Stimulated activated CD8-positive, alpha-beta memory T cell treated with anti-CD3 and anti-CD28 coated beads, Interleukin-4, amount 100 ng/mL, for 4 hours (primary cell): Measurements from ENCODE around the gene KRTAP4-9.
"Not testable (repeated sequence)": the region's sequence is repeated elsewhere in the genome, so short reads cannot be mapped to it uniquely, and the experiment has no call there.

Experiments
- DNase-seq, 2 donors: peaks; one replicate each; pipeline ENCODE4 v3.0.0-alpha.2; 2020; ENCODE audit warnings: low read depth in 2 of 2, low spot score in 1 of 2

The KRTAP4-9 gene

GRCh38 chr17:41096055-41096454 lies 9.1 kb upstream of the KRTAP4-9 start:
- DNase-seq = no peak

DNA sequence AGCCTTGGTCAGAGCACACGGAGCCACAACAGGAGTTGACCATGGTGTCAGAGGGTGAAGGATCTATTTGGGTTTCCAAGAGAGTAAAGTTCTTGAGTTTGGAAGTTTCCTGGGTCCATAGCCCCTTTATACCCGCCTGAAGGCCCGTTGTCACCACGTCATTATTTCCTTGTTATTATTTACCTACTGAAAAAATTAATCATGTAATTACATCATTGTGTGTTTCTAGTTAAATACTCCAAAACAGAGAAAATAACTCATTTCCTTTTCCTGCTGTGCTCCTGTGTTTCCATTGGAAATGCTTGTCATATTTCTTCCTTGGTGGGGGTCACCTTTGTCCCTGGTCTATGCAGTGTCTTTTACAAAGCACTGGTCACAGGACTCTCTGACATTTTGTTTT lies 7.1 kb upstream of the KRTAP4-9 start, which contains the start of gene KRTAP4-8:
TSS of gene KRTAP4-8 (minus strand) at position 101 of the 400 bp plus-strand sequence. CDS start at position 43, 58 bp downstream.
- no peak for DNase-seq

DNA sequence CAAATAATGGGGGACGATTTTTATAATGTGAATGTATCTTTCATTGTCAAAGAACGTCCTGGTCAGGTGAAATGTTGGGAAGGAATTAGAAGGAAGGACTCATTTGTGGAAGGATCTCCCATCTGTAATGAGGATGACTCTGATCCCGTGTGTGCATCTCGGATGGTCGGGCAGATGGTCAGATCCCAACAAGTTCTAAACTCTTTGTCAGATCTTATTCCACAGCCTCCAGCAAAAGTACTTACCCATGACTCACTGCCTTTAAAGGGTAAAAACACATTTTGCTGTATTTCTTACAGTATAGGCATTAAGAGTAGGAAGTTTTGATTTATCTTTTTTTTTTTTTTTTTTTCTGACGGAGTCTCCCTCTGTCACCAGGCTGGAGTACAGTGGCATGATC lies 6.7 kb upstream of the KRTAP4-9 start:
- DNase-seq = no peak

GRCh38 chr17:41099682-41100480 lies 5.3 kb upstream of the KRTAP4-9 start:
- DNase-seq = not testable (repeated sequence)

DNA sequence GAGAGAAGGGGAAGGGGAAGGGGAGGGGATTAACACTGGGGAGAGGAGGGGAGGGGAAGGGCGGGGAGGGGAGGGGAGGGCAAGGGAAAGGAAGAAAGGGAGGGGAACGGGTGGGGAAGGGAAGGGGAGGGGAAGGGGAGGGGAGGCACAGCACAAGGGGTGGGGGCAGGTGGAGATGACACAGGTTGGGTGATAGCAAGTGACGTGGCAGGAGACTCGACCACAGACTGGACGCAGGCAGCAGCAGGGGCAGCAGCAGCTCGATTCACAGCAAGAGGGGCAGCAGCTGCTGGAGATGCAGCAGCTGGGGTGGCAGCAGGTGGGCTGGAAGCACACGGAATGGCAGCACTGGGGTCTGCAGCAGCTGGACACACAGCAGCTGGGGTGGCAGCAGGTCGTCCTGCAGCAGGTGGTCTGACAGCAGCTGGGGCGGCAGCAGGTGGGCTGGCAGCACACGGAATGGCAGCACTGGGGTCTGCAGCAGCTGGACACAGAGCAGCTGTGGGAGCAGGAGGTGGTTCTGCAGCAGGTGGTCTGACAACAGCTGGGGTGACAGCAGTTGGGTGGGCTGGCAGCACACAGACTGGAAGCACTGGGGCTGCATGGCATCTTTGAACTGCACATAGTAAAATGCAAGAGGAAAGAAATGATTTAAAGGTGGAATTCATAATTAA lies 3.5 kb upstream of the KRTAP4-9 start, which contains the start of gene KRTAP4-16:
TSS of gene KRTAP4-16 (minus strand) at position 624 of the 674 bp plus-strand sequence. CDS start at position 624, 0 bp downstream.
- DNase-seq = no peak

GRCh38 chr17:41103896-41104295 lies 1.3 kb upstream of the KRTAP4-9 start:
- DNase-seq = no peak

- DNase-seq = not testable (repeated sequence)
Observed at GRCh38 chr17:41104386-41105038, 677 bp upstream of the KRTAP4-9 start.

DNA sequence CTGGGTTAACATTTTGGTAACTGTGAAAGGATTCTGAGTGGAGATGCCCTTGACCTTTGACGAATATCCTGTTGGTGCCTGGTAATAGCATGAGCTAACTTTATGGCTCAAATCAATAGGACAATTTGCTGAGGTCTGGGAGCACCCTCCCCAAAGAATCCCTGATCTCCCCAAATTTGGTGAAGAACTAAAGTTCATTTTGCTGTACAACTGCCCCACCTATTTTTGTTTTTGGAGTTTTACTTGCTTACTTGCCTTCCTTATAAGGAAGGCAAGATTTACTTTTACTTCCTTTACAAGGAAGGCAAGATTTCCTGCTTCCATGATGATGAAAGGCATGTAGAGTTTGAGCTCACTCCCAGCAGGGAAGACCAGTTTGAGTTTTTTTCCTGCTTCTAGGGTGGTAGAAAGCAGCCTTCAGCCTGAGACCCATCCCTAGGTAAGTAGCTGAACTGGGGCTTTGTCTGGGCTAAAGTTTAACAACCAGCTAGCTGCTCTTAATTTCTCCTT lies 2.8 kb downstream of the KRTAP4-9 start:
- DNase-seq = no peak

GRCh38 chr17:41108728-41109386 lies 3.7 kb downstream of the KRTAP4-9 start:
- DNase-seq = not testable (repeated sequence)

GRCh38 chr17:41111151-41111885 lies 6.1 kb downstream of the KRTAP4-9 start:
- DNase-seq = no peak

GRCh38 chr17:41116297-41116696 lies 11.1 kb downstream of the KRTAP4-9 start:
- no peak for DNase-seq

DNA sequence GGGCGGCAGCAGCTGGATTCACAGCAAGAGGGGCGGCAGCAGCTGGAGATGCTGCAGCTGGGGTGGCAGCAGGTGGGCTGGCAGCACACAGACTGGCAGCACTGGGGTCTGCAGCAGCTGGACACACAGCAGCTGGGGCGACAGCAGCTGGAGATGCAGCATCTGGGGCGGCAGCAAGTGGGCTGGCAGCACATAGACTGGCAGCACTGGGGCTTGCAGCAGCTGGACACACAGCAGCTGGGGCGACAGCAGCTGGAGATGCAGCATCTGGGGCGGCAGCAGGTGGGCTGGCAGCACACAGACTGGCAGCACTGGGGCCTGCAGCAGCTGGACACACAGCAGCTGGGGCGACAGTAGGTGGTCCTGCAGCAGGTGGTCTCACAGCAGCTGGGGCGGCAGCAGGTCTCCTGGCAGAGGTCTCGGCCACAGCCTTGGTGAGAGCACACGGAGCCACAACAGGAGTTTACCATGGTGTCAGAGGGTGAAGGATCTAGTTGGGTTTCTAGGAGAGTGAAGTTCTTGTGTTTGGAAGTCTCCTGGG lies 12.7 kb downstream of the KRTAP4-9 start, which contains the start of gene KRTAP4-11:
TSS of gene KRTAP4-11 (minus strand) at position 528 of the 541 bp plus-strand sequence. CDS start at position 470, 58 bp downstream.
- not testable (repeated sequence) for DNase-seq

DNA sequence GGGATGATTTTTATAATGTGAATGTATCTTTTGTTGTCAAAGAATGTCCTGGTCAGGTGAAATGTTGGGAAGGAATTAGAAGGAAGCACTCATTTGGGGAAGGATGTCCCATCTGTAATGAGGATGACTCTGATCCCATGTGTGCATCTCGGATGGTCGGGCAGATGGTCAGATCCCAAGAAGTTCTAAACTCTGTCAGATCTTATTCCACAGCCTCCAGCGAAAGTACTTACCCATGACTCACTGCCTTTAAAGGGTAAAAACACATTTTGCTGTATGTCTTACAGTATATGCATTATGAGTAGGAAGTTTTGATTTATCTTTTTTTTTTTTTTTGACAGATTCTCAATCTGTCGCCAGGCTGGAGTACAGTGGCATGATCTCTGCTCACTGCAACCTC lies 13.5 kb downstream of the KRTAP4-9 start:
- DNase-seq = no peak

- DNase-seq = not testable (repeated sequence)
Observed at GRCh38 chr17:41119696-41120690, 14.8 kb downstream of the KRTAP4-9 start.

- no peak for DNase-seq
Observed at GRCh38 chr17:41121742-41122141, 16.6 kb downstream of the KRTAP4-9 start.

- not testable (repeated sequence) for DNase-seq
Observed at GRCh38 chr17:41123292-41123990, 18.3 kb downstream of the KRTAP4-9 start.

- DNase-seq = not testable (repeated sequence)
Observed at GRCh38 chr17:41123991-41124371, 18.8 kb downstream of the KRTAP4-9 start, which contains the start of gene KRTAP4-12. Gene KRTAP4-12 (minus strand): TSS chr17:41124182. CDS start chr17:41124122, 60 bp downstream.

GRCh38 chr17:41125064-41125463 lies 19.9 kb downstream of the KRTAP4-9 start:
- DNase-seq = no peak
